Measurements from ENCODE around the gene TENT5C. TPM values are rescaled to one million over a fixed set of nuclear protein-coding genes. Genes with fewer than 3 reads are reported as not detected.

Gene TENT5C
- polyA plus RNA-seq, 1 of the 3 experiments (the other 2 are of a cell fraction): 0.90 TPM

GRCh38 chr1:117655220-117655577, 49.4 kb downstream of the TENT5C start:
- H4K20me1 ChIP-seq (ENCODE audit: insufficient read depth): no peaks in the 10 kb centered on the region
- H3K9me2 ChIP-seq: no peaks in the 10 kb centered on the region
- no peak overlapping the region for H3K27ac ChIP-seq (ENCODE audit: low read depth in 2 of 2, low read length in 1 of 2)
- H3K4me3 ChIP-seq (ENCODE audit: low read depth in 2 of 2, low read length in 1 of 2): no peak overlapping the region
- WGBS (ENCODE audit: low lambda C conversion rate): 72% methylated on average over 12 of the region's 12 CpGs
- H3F3A ChIP-seq (replicated peaks; ENCODE audit: insufficient read depth): no peaks in the 10 kb centered on the region
- H3K4me2 ChIP-seq: no peak overlapping the region
- peaks cover 8 to 11% of the 10 kb centered on the region in 2 experiments; a peak in 2 of 4 replicates for H3K4me1 ChIP-seq (ENCODE audit: control insufficient read depth in 1 of 2, insufficient read depth in 2 of 2, low read depth in 1 of 2, low read length in 1 of 2)
- no peaks in the 10 kb centered on the region for H3K9me3 ChIP-seq
- no peaks in the 10 kb centered on the region for H3K36me3 ChIP-seq (replicated peaks in 1 of 2; ENCODE audit: control insufficient read depth in 1 of 2, insufficient read depth in 2 of 2, low read length in 1 of 2)
- H3K27me3 ChIP-seq (ENCODE audit: insufficient read depth): no peaks in the 10 kb centered on the region
- no peak overlapping the region for H3K9ac ChIP-seq
- ChIA-PET CTCF (interaction anchor here (0.6 to 1.7 kb wide), 2 partner anchors 43 to 99 kb away, joined by 3 to 6 read pairs; no protein-coding TSS in a partner anchor), POLR2A (interaction anchor here (0.9 kb wide), 1 partner anchor 23 kb away, joined by 3 read pairs; no protein-coding TSS in a partner anchor)
- no peak overlapping the region for H2AFZ ChIP-seq (ENCODE audit: low read depth)
- H3K79me2 ChIP-seq (ENCODE audit: insufficient read depth): no peaks in the 10 kb centered on the region
- TF ChIP-seq TCF12 (IDR thresholded peaks at IDR 0.05): no peak
- 0 out of 2 replicates have a peak, but pooled peaks have one; percentile 15 for TF ChIP-seq GATA2 (CRISPR knock-in tag; IDR thresholded peaks at IDR 0.05)
- peak; percentile 34 for DNase-seq

GRCh38 chr1:117656202-117656641, 50.4 kb downstream of the TENT5C start:
- H3F3A ChIP-seq (replicated peaks; ENCODE audit: insufficient read depth): no peaks in the 10 kb centered on the region
- H3K9me3 ChIP-seq: no peaks in the 10 kb centered on the region
- no peaks in the 10 kb centered on the region for H3K36me3 ChIP-seq (replicated peaks in 1 of 2; ENCODE audit: control insufficient read depth in 1 of 2, insufficient read depth in 2 of 2, low read length in 1 of 2)
- no peaks in the 10 kb centered on the region for H4K20me1 ChIP-seq (ENCODE audit: insufficient read depth)
- CTCF ChIA-PET: interaction anchor here (1.7 kb wide), 1 partner anchor 98 kb away, joined by 6 read pairs; no protein-coding TSS in a partner anchor
- H3K4me1 ChIP-seq (ENCODE audit: control insufficient read depth in 1 of 2, insufficient read depth in 2 of 2, low read depth in 1 of 2, low read length in 1 of 2): peaks cover 8 to 11% of the 10 kb centered on the region in 2 experiments; a peak in 2 of 4 replicates
- WGBS (ENCODE audit: low lambda C conversion rate): 84% methylated on average over 9 of the region's 10 CpGs
- POLR2A ChIA-PET: no interaction called here
- no peak overlapping the region for H3K4me3 ChIP-seq (ENCODE audit: low read depth in 2 of 2, low read length in 1 of 2)
- H3K9ac ChIP-seq: no peak overlapping the region
- H3K79me2 ChIP-seq (ENCODE audit: insufficient read depth): no peaks in the 10 kb centered on the region
- no peak for DNase-seq
- H3K27me3 ChIP-seq (ENCODE audit: insufficient read depth): no peaks in the 10 kb centered on the region
- TF ChIP-seq POLR2AphosphoS5 (IDR thresholded peaks at IDR 0.05; ENCODE audit: low read depth, low read length) (no peak), IRF3 (IDR thresholded peaks at IDR 0.05; ENCODE audit: low read depth, low read length) (no peak), TCF12 (IDR thresholded peaks at IDR 0.05) (no peak)
- H2AFZ ChIP-seq (ENCODE audit: low read depth): no peak overlapping the region
- H3K4me2 ChIP-seq: no peak overlapping the region; the same call in 1 of the 2 replicates
- H3K9me2 ChIP-seq: no peaks in the 10 kb centered on the region
- H3K27ac ChIP-seq (ENCODE audit: low read depth in 2 of 2, low read length in 1 of 2): no peak overlapping the region

GRCh38 chr1:117657031-117657430, 51.2 kb downstream of the TENT5C start:
- CTCF ChIA-PET: no interaction called here
- Histone ChIP-seq H3K9me2 (no peaks in the 10 kb centered on the region), H3K27me3 (ENCODE audit: insufficient read depth) (no peaks in the 10 kb centered on the region), H2AFZ (ENCODE audit: low read depth) (0 out of 2 replicates have a peak overlapping the region, but pooled peaks have one; percentile 51), H3K79me2 (ENCODE audit: insufficient read depth) (no peaks in the 10 kb centered on the region), H3K4me3 (ENCODE audit: low read depth in 2 of 2, low read length in 1 of 2) (no peak overlapping the region), H4K20me1 (ENCODE audit: insufficient read depth) (no peaks in the 10 kb centered on the region), H3K36me3 (replicated peaks in 1 of 2; ENCODE audit: control insufficient read depth in 1 of 2, insufficient read depth in 2 of 2, low read length in 1 of 2) (no peaks in the 10 kb centered on the region), H3F3A (replicated peaks; ENCODE audit: insufficient read depth) (no peaks in the 10 kb centered on the region), H3K9me3 (no peaks in the 10 kb centered on the region), H3K4me2 (peak overlapping the region; percentile 37; the same call in 1 of the 2 replicates), H3K27ac (ENCODE audit: low read depth in 2 of 2, low read length in 1 of 2) (no peak overlapping the region), H3K9ac (no peak overlapping the region), H3K4me1 (ENCODE audit: control insufficient read depth in 1 of 2, insufficient read depth in 2 of 2, low read depth in 1 of 2, low read length in 1 of 2) (peaks cover 8 to 11% of the 10 kb centered on the region in 2 experiments; a peak in 2 of 4 replicates)
- POLR2A ChIA-PET: no interaction called here
- DNase-seq: no peak
- WGBS (ENCODE audit: low lambda C conversion rate): 35% methylated on average over 3 of the region's 3 CpGs
- peak; percentile 42; the same call in 1 of the 2 replicates for TF ChIP-seq USF1 (IDR thresholded peaks at IDR 0.05; ENCODE audit: borderline replicate concordance, low read depth)
- no peak for TF ChIP-seq EZH2phosphoT487 (IDR thresholded peaks at IDR 0.05; ENCODE audit: borderline replicate concordance, low read depth)
- TF ChIP-seq PBX3 (IDR thresholded peaks at IDR 0.05): peak; percentile 40; the same call in 1 of the 2 replicates
- peak; percentile 77; the same call in 1 of the 2 replicates for TF ChIP-seq MAX (IDR thresholded peaks at IDR 0.05; ENCODE audit: low read depth)
- TF ChIP-seq YY1 (IDR thresholded peaks at IDR 0.05; ENCODE audit: low read depth): no peak
- no peak for TF ChIP-seq GATA2 (CRISPR knock-in tag; IDR thresholded peaks at IDR 0.05)
- peak; percentile 22; the same call in 1 of the 2 replicates for TF ChIP-seq TCF12 (IDR thresholded peaks at IDR 0.05)
- peak; percentile 62; the same call in 1 of the 2 replicates for TF ChIP-seq JUND (IDR thresholded peaks at IDR 0.05)
- TF ChIP-seq TEAD4 (IDR thresholded peaks at IDR 0.05; ENCODE audit: borderline replicate concordance, insufficient read depth): no peak
